ENCODE measurements around the gene TRIM41. TPM values are rescaled to one million over a fixed set of nuclear protein-coding genes. Genes with fewer than 3 reads are reported as not detected.
A peak's percentile ranks its signal among the peaks of the same experiment; 100 is the strongest.

The TRIM41 gene
- polyA plus RNA-seq, 1 of the 3 experiments (the other 2 are of a cell fraction): 35.9 TPM

DNA sequence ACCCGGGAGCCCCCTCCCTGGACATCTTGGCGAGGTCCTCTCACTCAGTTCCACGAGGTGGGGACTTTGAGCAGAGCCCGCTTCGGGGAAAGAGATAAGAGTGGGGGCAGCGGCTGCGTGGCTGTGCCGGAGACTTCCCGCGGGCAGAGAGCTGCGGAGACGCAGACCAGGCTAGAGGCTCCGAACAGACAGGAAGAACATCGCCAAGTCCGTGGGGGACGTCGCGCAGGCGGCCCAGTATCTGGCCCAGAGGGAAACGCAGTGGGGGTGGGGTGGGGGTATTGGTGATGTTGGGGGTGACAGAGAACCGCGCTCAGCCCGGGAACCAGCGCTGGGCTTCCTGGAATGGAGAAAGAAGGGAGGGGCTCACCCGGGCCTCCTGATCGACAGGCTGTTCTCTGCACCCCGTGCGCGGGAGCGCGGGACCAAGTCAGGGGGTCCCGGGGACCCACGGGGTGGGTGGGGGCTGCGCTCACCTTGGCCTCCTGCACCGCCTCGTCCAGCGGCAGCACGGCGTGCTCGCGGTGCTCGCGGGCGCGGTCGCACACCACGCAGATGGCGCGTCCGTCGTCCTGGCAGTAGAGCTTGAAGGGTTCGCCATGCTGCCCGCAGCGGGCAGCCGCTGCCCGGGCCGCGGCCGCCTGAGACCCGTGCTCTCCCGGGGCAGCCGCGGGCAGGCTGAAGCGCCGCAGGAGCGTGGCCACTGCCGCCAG lies 18.8 kb upstream of the TRIM41 start:
- Histone ChIP-seq H3K9ac (peak overlapping the region; percentile 41; the same call in 1 of the 2 replicates), H3K36me3 (replicated peaks in 1 of 2; ENCODE audit: control insufficient read depth in 1 of 2, insufficient read depth in 2 of 2, low read length in 1 of 2) (no peaks in the 10 kb centered on the region), H4K20me1 (ENCODE audit: insufficient read depth) (no peaks in the 10 kb centered on the region; the same call in 1 of the 2 replicates), H3K9me2 (no peaks in the 10 kb centered on the region), H3K4me3 (ENCODE audit: low read depth in 2 of 2, low read length in 1 of 2) (peak overlapping the region; percentile 52 to 71), H3K27me3 (ENCODE audit: insufficient read depth) (no peaks in the 10 kb centered on the region), H3K4me1 (ENCODE audit: control insufficient read depth in 1 of 2, insufficient read depth in 2 of 2, low read depth in 1 of 2, low read length in 1 of 2) (peaks cover 0 to 21% of the 10 kb centered on the region in 2 experiments; a peak in 1 of 4 replicates), H2AFZ (ENCODE audit: low read depth) (peak overlapping the region; percentile 83), H3F3A (replicated peaks; ENCODE audit: insufficient read depth) (peaks cover 27% of the 10 kb centered on the region), H3K9me3 (no peaks in the 10 kb centered on the region), H3K79me2 (ENCODE audit: insufficient read depth) (no peaks in the 10 kb centered on the region), H3K27ac (ENCODE audit: low read depth in 2 of 2, low read length in 1 of 2) (no peak overlapping the region), H3K4me2 (peak overlapping the region; percentile 80)
- WGBS (ENCODE audit: low lambda C conversion rate): under 1% methylated on average over 25 of the region's 67 CpGs
- ChIA-PET POLR2A (interaction anchor here (0.9 to 1.1 kb wide), 3 partner anchors 11 to 40 kb away, joined by 3 read pairs; partner anchors contain the start of gene RACK1), CTCF (interaction anchor here (1.0 to 6.5 kb wide), 7 partner anchors 10 to 36 kb away, joined by 3 to 72 read pairs (median 4); no protein-coding TSS in a partner anchor)
- peak; percentile 73 for DNase-seq
- TF ChIP-seq TEAD4 (IDR thresholded peaks at IDR 0.05; ENCODE audit: borderline replicate concordance, insufficient read depth) (no peak), EZH2phosphoT487 (IDR thresholded peaks at IDR 0.05; ENCODE audit: borderline replicate concordance, low read depth) (no peak), SIN3A (IDR thresholded peaks at IDR 0.05; ENCODE audit: borderline replicate concordance, low read depth, low read length) (no peak), CTCF (IDR thresholded peaks at IDR 0.05) (0 out of 2 replicates have a peak, but pooled peaks have one; percentile 8), GATA2 (CRISPR knock-in tag; IDR thresholded peaks at IDR 0.05) (peak; percentile 34; the same call in 1 of the 2 replicates), FOXM1 (IDR thresholded peaks at IDR 0.05; ENCODE audit: low read depth) (no peak), PBX3 (IDR thresholded peaks at IDR 0.05) (peak; percentile 25; the same call in 1 of the 2 replicates), EP300 (IDR thresholded peaks at IDR 0.05; ENCODE audit: borderline replicate concordance in 1 of 2, low read depth in 1 of 2, low read length in 1 of 2) (no peak; a peak in 1 of 4 replicates), MXI1 (IDR thresholded peaks at IDR 0.05; ENCODE audit: low read depth, low read length) (no peak), YY1 (IDR thresholded peaks at IDR 0.05; ENCODE audit: low read depth) (no peak), IRF3 (IDR thresholded peaks at IDR 0.05; ENCODE audit: low read depth, low read length) (no peak)
- TF ChIP-seq, protein P1, sequence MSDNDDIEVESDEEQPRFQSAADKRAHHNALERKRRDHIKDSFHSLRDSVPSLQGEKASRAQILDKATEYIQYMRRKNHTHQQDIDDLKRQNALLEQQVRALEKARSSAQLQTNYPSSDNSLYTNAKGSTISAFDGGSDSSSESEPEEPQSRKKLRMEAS (IDR thresholded peaks at IDR 0.05; ENCODE audit: low read depth): 0 out of 2 replicates have a peak, but pooled peaks have one; percentile 54
